ENCODE measurements around the gene TPCN1.

Gene TPCN1

GRCh38 chr12:113289361-113289760 lies 68.1 kb downstream of the TPCN1 start:
- DNase-seq, result no peak

- DNase-seq, result no peak
Measured at GRCh38 chr12:113290506-113290905, 69.2 kb downstream of the TPCN1 start.

- DNase-seq, result no peak
Measured at GRCh38 chr12:113291586-113291985, 70.3 kb downstream of the TPCN1 start.

- no peak for DNase-seq
Measured at GRCh38 chr12:113292091-113292490, 70.8 kb downstream of the TPCN1 start.

DNA sequence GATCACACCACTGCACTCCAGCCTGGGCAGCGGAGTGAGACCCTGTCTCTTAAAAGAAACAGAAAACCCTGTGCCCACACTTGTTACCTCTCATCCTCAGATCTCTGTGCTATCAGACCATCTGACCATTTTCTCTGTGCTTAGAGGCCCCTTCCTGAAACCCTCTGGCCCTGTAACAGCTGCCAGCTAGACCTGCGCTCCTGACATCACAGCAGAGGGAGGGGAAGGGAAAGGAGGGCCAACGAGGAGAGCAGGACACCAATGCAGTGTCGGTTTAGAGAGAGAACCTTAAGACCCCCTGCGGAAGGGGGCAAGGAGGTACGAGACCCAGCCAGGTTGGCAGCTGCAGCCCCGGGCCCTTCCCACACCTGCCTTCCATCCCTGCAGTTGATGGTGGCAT lies 71.3 kb downstream of the TPCN1 start:
- DNase-seq, result no peak

DNA sequence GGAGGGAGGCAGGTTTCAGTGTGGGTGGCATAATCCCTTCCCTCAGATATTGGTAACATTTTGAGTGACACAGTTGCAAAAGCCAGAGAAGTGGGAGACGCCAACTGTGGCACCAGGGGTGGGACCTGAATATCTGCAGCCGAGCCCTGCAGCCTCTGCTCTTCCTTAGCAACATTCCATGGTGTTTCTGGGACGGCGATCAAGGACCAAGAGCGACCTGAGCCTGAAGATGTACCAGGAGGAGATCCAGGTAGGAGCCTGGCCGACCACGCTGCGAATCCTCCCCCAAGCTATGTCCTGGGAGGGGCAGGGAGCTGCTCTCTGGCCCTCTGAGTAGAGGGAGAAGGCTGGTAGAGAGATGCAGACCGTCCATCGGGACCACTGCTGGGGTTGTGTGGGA lies 71.8 kb downstream of the TPCN1 start:
- DNase-seq, result no peak

DNA sequence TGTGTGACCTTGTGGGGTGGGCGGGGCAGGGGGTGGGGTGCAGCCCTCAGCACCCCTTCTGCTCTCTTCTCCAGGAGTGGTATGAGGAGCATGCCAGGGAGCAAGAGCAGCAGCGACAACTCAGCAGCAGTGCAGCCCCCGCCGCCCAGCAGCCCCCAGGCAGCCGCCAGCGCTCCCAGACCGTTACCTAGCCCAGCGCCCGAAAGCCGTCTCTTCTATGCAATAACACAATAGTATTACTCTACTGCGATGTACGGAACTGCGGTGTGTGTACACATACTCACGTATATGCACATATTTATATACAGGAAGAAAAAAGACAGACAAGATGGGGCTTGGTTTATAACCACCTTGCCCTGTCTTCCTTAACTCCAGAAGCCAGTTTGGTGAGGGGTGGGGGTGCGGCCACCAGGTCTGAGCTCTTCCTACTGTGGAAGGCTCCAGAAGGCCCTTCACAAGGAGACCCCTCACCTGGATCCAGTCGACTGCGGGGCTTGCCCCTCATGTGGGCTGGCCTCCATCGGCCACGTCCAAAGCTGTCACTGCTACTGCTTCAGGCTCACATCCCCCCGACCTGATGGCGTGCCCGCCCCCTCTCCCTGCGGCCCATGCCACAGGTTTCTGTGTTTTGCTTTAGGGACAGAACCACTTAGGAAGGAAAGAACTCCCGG lies 74.8 kb downstream of the TPCN1 start:
- no peak for DNase-seq

- DNase-seq, result no peak
Measured at GRCh38 chr12:113296557-113297213, 75.4 kb downstream of the TPCN1 start.

DNA sequence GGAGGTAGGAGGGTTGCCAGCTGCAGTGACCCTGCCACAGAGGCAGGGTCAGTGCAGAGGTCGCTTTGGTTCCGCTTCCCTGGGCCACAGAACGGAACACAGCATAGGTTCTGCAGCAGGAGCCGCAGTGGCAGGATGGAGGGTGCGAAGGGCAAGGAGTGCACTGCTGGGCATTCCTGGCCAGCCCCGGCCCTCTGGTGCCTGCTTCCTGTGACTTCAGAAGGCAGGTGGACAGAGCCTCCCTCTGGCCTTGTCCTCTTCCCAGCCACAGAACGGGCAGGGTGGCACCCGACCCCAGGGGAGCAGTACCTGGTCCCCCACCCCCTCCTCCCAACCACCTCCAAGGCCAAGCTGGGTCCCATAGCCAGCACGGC lies 75.9 kb downstream of the TPCN1 start:
- no peak for DNase-seq

- DNase-seq, result no peak
Measured at GRCh38 chr12:113297621-113298471, 76.6 kb downstream of the TPCN1 start.

DNA sequence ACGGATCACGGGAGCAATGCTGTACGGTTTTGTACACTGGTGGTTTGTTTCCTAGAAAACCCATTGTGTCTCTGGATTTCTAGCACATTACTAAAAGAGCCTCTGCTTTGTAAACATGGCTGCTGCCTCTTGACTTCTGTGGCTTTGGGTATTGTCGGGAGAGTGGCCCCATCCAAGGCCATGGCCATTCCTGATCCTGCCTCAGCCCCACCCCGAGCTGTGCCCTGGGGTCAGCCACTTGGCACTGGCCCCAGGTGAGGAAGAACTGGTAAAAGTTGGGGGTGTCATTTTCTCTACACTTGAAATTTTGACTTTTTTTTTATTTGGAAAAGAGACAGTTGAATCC lies 77.2 kb downstream of the TPCN1 start:
- DNase-seq, result no peak

- no peak for DNase-seq
Measured at GRCh38 chr12:113298861-113299545, 77.7 kb downstream of the TPCN1 start.

DNA sequence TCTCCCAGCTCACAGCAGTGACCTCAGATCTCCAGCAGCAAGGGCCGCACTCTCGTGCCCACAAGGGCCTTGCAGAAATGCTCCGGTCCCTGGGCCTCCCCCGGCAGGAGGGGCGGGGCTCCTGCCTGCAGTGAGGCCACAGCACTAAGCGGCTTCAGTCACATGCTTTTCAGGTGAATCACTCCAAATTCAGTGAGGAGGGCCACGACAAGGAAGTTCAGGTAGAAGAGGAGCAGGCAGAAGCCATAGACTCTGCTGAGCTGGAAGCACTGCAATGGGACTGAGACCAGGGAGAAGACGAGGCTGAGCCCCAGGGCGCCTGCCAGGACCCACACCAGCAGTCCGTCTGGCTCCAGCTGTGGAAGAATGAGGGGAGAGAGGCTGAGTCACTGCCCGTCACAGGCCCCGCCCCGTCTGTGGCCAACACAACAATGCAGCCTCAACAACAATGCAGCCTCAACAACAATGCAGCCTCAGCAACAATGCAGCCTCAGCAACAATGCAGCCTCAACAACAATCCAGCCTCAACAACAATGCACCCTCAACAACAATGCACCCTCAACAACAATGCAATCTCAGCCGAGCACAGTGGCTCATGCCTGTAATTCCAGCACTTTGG lies 78.5 kb downstream of the TPCN1 start:
- no peak for DNase-seq

- no peak for DNase-seq
Measured at GRCh38 chr12:113301811-113302210, 80.5 kb downstream of the TPCN1 start.

GRCh38 chr12:113302466-113302865 lies 81.2 kb downstream of the TPCN1 start:
- DNase-seq, result no peak

- peak; percentile 28 for DNase-seq
Measured at GRCh38 chr12:113302886-113303640, 81.8 kb downstream of the TPCN1 start.

DNA sequence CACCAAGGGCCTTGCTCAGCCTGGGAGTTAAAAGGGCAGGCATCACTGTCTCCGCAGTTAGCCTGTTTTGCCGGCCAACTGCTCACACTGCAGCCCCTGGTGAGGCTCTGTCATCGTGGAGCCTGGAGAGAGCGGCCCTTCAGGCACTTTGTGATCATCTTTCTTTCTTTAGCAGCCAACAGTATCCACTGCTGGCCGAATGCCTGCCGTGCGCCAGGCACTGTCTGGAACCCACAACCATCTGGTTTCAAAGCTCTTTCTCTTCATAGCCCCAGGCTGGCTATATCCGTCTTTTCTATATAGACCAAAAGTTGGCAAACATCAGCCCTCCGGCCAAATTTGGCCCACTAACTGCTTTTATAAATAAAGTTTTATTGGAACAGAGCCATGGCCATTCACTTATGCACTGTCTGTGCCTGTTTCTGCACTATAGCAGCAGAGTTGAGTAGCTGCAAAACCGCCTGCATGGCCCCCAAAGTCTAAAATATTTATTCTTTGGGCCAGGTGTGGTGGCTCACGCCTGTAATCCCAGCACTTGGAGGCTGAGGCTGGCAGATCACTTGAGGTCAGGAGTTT lies 84.1 kb downstream of the TPCN1 start:
- no peak for DNase-seq

DNA sequence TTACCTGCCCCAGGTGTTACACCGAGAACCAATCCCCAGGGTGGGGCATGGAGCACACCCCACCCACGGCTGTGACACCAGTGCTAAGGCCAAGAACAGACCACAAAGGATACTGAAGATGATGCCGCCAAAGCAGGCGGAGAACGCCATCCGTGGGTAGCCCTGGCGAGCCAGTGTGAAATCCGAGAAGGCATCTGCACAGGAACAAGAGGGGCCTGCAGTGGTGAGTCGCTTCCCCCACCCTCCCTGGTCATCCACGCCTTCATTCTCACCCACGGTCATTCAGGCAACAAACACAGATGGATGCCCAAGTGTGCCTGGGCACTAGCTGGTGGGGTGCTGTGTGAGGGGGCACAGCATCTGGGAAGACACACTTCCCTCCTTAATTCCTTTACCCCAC lies 85.1 kb downstream of the TPCN1 start:
- no peak for DNase-seq

GRCh38 chr12:113310489-113310888 lies 89.2 kb downstream of the TPCN1 start:
- DNase-seq, result no peak

DNA sequence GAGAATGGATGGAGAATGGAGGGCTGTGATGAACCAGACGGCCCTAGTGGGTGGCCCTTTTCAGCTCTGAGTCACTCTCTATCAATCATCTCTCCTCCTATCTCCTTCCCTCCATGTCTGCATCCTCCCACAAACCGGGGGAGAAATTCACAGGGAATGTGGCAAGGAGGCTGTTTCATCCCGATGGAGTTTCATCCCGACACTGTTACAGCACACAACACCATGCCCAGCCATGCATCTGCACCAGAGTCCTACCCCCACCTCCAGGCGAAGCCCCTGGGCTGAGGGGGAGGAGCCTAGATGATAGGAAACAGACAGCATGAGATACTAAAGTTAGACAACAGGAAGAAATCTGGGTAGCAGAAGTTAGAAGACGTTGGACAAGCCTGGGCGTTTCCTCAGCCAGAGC lies 92.9 kb downstream of the TPCN1 start:
- DNase-seq, result no peak

DNA sequence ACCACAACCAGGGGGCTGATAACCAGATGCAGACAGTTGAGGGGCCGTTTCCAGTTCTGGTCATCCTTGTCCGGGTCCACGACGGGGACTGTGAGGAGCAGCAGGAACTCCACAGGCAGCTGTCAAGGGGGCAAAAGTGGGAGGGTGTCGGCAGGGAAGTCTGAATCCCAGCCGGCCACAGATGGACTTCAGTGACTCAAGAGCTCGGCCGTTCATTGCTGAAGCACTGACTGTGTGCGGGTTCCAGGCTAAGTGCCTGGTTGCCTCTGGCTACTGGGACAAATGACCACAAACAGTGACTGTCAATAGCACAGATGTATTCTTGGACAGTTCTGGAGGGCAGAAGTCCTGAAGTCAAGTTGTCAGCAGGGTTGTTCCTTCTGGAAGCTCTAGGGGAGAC lies 94.1 kb downstream of the TPCN1 start:
- no peak for DNase-seq

DNA sequence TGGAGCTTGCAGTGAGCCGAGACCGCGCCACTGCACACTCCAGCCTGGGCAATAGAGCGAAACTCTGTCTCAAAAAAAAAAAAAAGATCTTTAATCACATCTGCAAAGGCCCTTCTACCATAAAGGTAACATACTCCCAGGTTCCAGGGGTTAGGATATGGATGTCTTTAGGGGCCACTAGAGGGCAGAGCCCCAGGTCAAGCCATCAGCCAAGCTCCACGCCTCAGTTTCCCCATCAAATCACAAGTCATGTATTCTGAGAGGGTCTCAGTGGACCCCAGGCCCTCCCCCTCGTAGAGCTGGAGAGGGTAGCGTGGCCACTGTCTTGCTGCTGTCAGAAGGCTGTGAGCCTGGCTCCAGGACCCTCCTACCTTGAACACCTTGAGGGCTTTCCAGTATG lies 94.9 kb downstream of the TPCN1 start:
- DNase-seq, result no peak

All from KG1 (cell line).